Activated CD4-positive, alpha-beta T cell treated with anti-CD3 and anti-CD28 coated beads, Interleukin-2, amount 50 U/mL, for 48 hours (primary cell): ENCODE data around the gene CRYBB1.

Source experiments
- DNase-seq, 2 experiments: peaks; one replicate each; pipeline ENCODE4 v3.0.0-alpha.2; 2020

Gene CRYBB1

GRCh38 chr22:26617271-26618199 lies at the start of gene CRYBB1:
Gene CRYBB1 (minus strand): TSS chr22:26618027. CDS start chr22:26616319, 1,708 bp downstream.
- no peak for DNase-seq

GRCh38 chr22:26667140-26667539 lies 49.3 kb upstream of the CRYBB1 start:
- DNase-seq: no peak

- DNase-seq: no peak
Measured at GRCh38 chr22:26665813-26666231, 48.0 kb upstream of the CRYBB1 start.

GRCh38 chr22:26663374-26663923 lies 45.6 kb upstream of the CRYBB1 start:
- DNase-seq: no peak

GRCh38 chr22:26662160-26662559 lies 44.3 kb upstream of the CRYBB1 start:
- no peak for DNase-seq

GRCh38 chr22:26660961-26661578 lies 43.2 kb upstream of the CRYBB1 start:
- no peak for DNase-seq

- no peak for DNase-seq
Measured at GRCh38 chr22:26660356-26660755, 42.5 kb upstream of the CRYBB1 start.

GRCh38 chr22:26658671-26659478 lies 41.0 kb upstream of the CRYBB1 start:
- peak; percentile 83 to 90 for DNase-seq

GRCh38 chr22:26658161-26658560 lies 40.3 kb upstream of the CRYBB1 start:
- DNase-seq: no peak

- DNase-seq: peak; percentile 72 to 79
Measured at GRCh38 chr22:26656891-26657851, 39.3 kb upstream of the CRYBB1 start, which contains the start of gene MIAT. Gene MIAT (plus strand): TSS chr22:26657588.

GRCh38 chr22:26651815-26652214 lies 34.0 kb upstream of the CRYBB1 start:
- no peak for DNase-seq

- DNase-seq: no peak
Measured at GRCh38 chr22:26650722-26651421, 33.0 kb upstream of the CRYBB1 start.

- no peak for DNase-seq
Measured at GRCh38 chr22:26648528-26649388, 30.9 kb upstream of the CRYBB1 start.

- DNase-seq: peak; percentile 40 to 51
Measured at GRCh38 chr22:26648011-26648497, 30.2 kb upstream of the CRYBB1 start.

- DNase-seq: no peak
Measured at GRCh38 chr22:26646158-26646557, 28.3 kb upstream of the CRYBB1 start.

- DNase-seq: no peak
Measured at GRCh38 chr22:26643418-26644100, 25.7 kb upstream of the CRYBB1 start.

GRCh38 chr22:26642465-26643417 lies 24.9 kb upstream of the CRYBB1 start:
- DNase-seq: peak; percentile 83 to 88

GRCh38 chr22:26636296-26636695 lies 18.5 kb upstream of the CRYBB1 start:
- DNase-seq: no peak
